ENCODE measurements around the gene PLXNC1. TPM values are rescaled to one million over a fixed set of nuclear protein-coding genes. Genes with fewer than 3 reads are reported as not detected.
A peak's percentile ranks its signal among the peaks of the same experiment; 100 is the strongest.

Gene PLXNC1
- total and polyA plus RNA-seq, 9 of the 15 experiments (the other 6 are each of a cell fraction or from before 2014, with no cell fraction given), result 0.08 to 0.87 (median 0.28) TPM

GRCh38 chr12:94145191-94145983 lies 3.0 kb upstream of the PLXNC1 start:
- Histone ChIP-seq H3K36me3 (ENCODE audit: control insufficient read depth, insufficient read depth, low read length) (no peaks in the 10 kb centered on the region), H3K27me3 (ENCODE audit: control insufficient read depth in 2 of 2, insufficient read depth in 2 of 2, low read length in 2 of 2) (peaks cover 7 to 61% of the 10 kb centered on the region in 2 experiments; a peak in 3 of 5 replicates), H3K9ac (ENCODE audit: insufficient read depth in 1 of 2, low read depth in 2 of 2, low read length in 2 of 2) (no peak overlapping the region), H3K9me3 (replicated peaks; ENCODE audit: control insufficient read depth, insufficient read depth, low read depth, low read length) (no peaks in the 10 kb centered on the region), H2AFZ (ENCODE audit: low read depth, low read length) (no peak overlapping the region), H3K4me1 (replicated peaks in 1 of 2; ENCODE audit: control insufficient read depth in 2 of 2, insufficient read depth in 2 of 2, low read length in 2 of 2) (peaks cover 9 to 21% of the 10 kb centered on the region in 2 experiments; a peak in 4 of 5 replicates), H3K4me2 (ENCODE audit: insufficient read depth, low read length) (no peak overlapping the region), H4K20me1 (replicated peaks; ENCODE audit: control insufficient read depth, insufficient read depth, low read length) (no peaks in the 10 kb centered on the region), H3K27ac (ENCODE audit: extremely low read depth, low read depth, low read length) (no peak overlapping the region), H3K79me2 (ENCODE audit: control insufficient read depth, insufficient read depth, low read length) (no peaks in the 10 kb centered on the region), H3K9me1 (ENCODE audit: control insufficient read depth, insufficient read depth, low read length) (no peaks in the 10 kb centered on the region), H3K4me3 (no peak overlapping the region)
- in situ Hi-C loops (cut with MboI) (no loop called here), intact Hi-C loops (cut with micrococcal nuclease) (loop anchor here (1.0 kb wide), 1 partner anchor 388 kb away; no protein-coding TSS in a partner anchor)
- ChIA-PET POLR2A (interaction anchor here (0.7 to 1.5 kb wide), 3 partner anchors 12 to 76 kb away, joined by 3 to 4 read pairs (median 3); no protein-coding TSS in a partner anchor), CTCF (ENCODE audit: low intra/inter-chr PET ratio) (interaction anchor here (2.9 kb wide), 1 partner anchor 388 kb away, joined by 15 read pairs; no protein-coding TSS in a partner anchor)
- DNase-seq (ENCODE audit: extremely low read depth in 1 of 4, low spot score in 3 of 4), result peak; percentile 23 to 47 (median 32)
- peak; percentile 56 for FAIRE-seq
- BruUV-seq (replicated peaks), result no TSS peak
- peak; percentile 58 for ATAC-seq
- 5% methylated on average over 12 of the region's 12 CpGs for WGBS (ENCODE audit: insufficient coverage, low coverage, missing lambda C conversion rate)
- TF ChIP-seq REST (IDR thresholded peaks at IDR 0.05; ENCODE audit: borderline replicate concordance), result peak; percentile 65; the same call in 1 of the 2 replicates
- TF ChIP-seq REST (CRISPR knock-in tag; IDR thresholded peaks at IDR 0.05; ENCODE audit: low read depth), result no peak
- TF ChIP-seq E2F1 (CRISPR knock-in tag; IDR thresholded peaks at IDR 0.05), result no peak
- no peak for TF ChIP-seq ATF7 (IDR thresholded peaks at IDR 0.05)
- TF ChIP-seq PRDM10 (IDR thresholded peaks at IDR 0.05; ENCODE audit: partially characterized antibody), result peak; percentile 54
- no peak for TF ChIP-seq BACH1 (tag; IDR thresholded peaks at IDR 0.05)

Data from K562 (cell line).